ENCODE measurements around the gene EIF3J.

EIF3J gene

GRCh38 chr15:44588541-44588940 lies 51.6 kb downstream of the EIF3J start:
- in situ Hi-C loops (cut with HindIII; ENCODE audit: low sequenced_read_pairs) = loop anchor here (5.0 kb wide), 1 partner anchor 149 kb away; the partner anchor contains the start of gene TRIM69

GRCh38 chr15:44591326-44591725 lies 54.4 kb downstream of the EIF3J start:
- in situ Hi-C loops (cut with HindIII; ENCODE audit: low sequenced_read_pairs) = no loop called here

GRCh38 chr15:44593042-44593736 lies 56.2 kb downstream of the EIF3J start:
- in situ Hi-C loops (cut with HindIII; ENCODE audit: low sequenced_read_pairs) = no loop called here

GRCh38 chr15:44595246-44595645 lies 58.3 kb downstream of the EIF3J start:
- in situ Hi-C loops (cut with HindIII; ENCODE audit: low sequenced_read_pairs) = no loop called here

GRCh38 chr15:44595656-44596510 lies 58.9 kb downstream of the EIF3J start:
- in situ Hi-C loops (cut with HindIII; ENCODE audit: low sequenced_read_pairs) = no loop called here

- in situ Hi-C loops (cut with HindIII; ENCODE audit: low sequenced_read_pairs) = no loop called here
Observed at GRCh38 chr15:44596511-44597010, 59.6 kb downstream of the EIF3J start.

- in situ Hi-C loops (cut with HindIII; ENCODE audit: low sequenced_read_pairs) = no loop called here
Observed at GRCh38 chr15:44598066-44598465, 61.1 kb downstream of the EIF3J start.

- in situ Hi-C loops (cut with HindIII; ENCODE audit: low sequenced_read_pairs) = no loop called here
Observed at GRCh38 chr15:44598892-44599291, 61.9 kb downstream of the EIF3J start.

- in situ Hi-C loops (cut with HindIII; ENCODE audit: low sequenced_read_pairs) = no loop called here
Observed at GRCh38 chr15:44603126-44603525, 66.2 kb downstream of the EIF3J start.

- in situ Hi-C loops (cut with HindIII; ENCODE audit: low sequenced_read_pairs) = no loop called here
Observed at GRCh38 chr15:44606740-44607139, 69.8 kb downstream of the EIF3J start.

Data from endothelial cell of hepatic sinusoid (primary cell).